ENCODE results near the gene GLTPD2.

GRCh38 chr17:4837471-4838308, 48.9 kb downstream of the GLTPD2 start:
- TF ChIP-seq CTCF (IDR thresholded peaks at IDR 0.05) (no peak), POLR2A (IDR thresholded peaks at IDR 0.05) (no peak)

Data from right lobe of liver (tissue), 4 donors.